GM19452 (cell line): ENCODE results near the gene MSRB3.

Experiments used
- ATAC-seq: cut with Tn5 transposase; IDR thresholded peaks from one replicate; pipeline ENCODE4 v1.9.1; 2021; ENCODE audit not compliant: unreplicated experiment

The MSRB3 gene

DNA sequence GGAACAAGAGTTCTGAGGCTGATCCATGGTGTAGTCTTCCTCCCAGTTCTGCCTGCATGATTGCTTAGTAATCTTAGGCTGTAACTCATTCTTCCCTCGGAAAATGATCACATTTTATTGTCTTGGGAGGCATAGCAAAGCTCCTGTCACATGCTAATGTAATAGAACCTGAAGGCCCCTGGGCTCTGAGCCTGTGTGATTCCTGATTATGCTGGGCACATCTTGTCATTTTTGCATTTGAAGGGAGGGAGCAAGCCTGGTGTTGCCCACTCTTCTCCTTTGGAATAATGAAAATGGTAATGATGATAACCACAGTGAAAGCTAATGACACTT is 215.4 kb downstream of the MSRB3 start:
- no peak for ATAC-seq

DNA sequence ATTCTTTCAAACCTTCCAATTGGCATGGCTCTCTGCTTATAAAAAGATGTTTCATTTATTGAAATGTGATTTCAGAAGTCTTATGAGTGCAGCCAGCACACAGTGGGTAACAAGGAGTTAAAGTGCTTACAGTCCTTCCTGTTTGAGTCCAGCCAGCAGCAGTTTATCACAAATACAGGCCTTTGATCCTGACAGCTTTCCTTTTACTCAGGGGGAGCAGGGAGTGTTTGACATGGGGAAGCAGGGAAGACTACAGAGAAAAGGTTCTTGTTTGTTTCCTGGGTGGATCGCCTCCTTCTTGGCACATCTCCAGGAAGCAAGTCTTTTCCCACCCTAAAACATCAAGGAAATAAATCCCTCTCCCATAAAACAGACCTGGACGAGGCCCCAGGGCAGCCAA is 216.1 kb downstream of the MSRB3 start:
- ATAC-seq: no peak

DNA sequence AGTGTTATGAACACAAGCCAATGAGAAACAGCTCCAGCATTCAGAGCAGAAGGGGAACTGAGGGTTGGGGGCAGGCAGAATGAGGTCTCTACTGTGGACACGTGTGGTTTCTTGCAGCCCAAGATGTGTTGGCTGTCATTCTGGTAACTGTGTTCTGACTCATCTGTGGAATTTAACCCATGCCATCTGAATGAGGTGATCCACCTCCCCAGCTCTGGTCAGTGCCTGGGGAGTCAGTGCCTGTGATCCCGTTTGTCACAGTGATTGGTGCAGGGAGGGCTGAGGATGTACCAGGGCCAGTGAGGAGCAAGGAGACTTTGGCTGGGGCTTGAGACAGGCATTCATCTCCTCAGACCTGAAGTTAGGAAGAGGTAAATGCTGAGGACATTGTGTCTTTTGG is 216.8 kb downstream of the MSRB3 start:
- ATAC-seq: no peak

DNA sequence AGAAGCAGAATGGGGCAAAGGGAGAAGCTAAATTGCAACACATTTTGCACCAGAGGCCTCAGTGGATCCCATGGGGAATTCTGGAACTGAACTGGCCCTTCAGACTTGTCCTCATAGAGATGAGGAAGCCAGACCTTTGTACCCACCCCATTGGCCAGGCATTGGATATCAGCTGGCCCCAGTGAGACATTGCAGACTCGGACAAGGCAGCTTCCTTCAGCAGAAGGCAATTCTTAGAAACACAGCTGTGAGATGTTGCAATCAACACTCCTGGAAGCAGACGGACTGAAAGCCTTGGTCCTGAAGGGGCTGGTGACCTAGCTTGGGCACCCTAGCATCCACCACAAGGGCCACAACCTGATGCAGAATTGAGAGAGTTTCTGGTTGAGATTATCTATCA is 218.1 kb downstream of the MSRB3 start:
- ATAC-seq: no peak

DNA sequence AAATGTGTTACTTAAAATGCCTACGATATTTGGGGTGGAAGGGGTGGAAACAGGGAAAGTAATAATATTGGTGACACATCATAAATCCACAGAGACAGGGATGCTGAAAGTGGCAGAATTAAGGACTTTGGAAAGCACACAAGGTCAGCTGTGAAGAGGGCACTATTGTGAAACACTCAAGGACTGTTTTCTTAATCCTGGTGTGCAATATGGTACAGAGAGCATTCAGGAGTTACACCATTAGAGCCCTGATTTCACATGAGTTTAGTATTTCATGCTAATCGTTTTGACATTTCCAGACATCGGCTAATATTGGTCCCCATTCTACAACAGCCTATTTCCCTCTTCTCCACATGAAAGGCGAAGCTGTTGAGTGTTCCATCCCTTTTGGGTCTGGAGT is 219.2 kb downstream of the MSRB3 start:
- no peak for ATAC-seq

DNA sequence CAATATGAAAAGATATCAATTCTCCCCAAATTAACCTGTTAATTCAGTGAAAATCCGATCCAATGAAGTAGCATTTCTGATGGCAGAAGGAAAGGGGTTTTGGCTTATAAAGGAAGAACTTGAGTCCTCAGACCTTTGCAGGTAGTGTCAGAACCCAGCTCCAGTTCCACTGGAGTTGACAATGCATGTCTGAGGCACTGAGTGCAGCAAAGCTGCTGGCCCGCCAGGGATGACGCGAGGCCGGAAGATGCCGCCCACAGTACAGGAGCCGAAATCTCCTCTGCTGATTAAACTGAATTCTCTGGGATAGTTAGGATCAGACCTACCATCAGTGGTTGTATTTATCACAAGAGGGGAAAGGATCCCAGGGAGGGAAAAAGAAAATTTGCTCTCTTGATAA is 220.7 kb downstream of the MSRB3 start:
- ATAC-seq: no peak

DNA sequence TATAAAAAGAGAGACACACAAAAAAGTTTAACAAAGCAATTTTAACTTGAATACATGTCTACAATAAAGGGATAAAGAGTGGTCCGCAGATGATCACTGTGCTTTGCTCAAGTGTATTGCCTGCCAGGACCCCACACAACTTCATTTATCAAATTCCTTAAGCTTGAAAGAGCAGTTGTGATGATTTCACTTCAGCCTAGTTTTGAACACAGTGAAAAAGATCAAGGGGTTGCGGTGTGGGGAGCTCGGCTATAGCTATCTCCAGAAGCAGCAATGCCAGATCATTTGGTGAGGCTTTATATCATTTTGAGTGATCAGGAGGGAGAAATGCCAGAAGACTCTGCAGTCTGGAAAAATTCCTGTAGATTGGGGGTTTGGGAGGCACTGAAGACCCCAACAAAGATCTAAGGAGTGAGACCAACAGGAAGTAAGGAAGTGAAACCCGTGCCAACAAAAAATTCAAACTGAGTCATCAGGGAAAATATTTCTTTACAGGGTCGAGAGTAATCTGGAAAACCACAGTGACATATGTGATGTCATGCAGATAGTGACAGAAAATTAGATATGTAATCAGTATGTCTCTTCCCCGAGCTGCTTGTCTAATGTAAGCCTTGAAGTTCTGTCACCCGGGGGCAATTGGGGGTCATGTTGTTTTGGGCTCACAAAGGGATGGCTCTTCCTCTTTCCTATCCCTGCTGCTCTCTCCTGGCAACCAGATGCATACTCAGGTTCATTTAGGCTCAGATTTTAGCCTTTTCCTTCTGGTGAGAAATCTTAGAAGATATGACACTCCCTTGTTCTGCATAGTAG is 221.8 kb downstream of the MSRB3 start:
- no peak for ATAC-seq

DNA sequence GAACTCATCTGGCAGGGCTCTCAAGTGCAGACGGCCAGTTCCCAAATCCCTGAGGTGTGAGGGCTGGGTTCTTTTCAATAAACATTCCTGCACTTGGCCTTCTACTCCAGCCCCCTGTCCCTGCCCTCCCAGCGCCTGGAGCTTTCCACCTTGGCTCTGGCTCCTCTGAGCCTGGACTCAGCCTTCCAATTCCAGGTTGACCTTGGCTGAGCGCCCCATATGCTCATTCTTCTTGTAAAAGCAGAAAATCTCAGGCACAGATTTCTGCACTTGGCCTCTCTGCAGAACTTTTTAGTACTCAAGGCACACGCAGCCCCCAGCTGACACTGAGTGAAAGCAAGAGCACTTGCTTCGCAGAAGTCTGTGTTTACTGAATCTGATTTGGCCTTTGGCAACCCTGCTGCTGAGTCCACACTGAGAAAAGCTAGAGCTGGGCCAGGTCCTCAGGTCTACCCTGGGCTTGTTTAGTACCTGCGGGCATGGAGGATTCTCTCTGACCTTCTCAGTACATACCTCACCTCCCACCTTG is 222.7 kb downstream of the MSRB3 start:
- ATAC-seq: no peak

DNA sequence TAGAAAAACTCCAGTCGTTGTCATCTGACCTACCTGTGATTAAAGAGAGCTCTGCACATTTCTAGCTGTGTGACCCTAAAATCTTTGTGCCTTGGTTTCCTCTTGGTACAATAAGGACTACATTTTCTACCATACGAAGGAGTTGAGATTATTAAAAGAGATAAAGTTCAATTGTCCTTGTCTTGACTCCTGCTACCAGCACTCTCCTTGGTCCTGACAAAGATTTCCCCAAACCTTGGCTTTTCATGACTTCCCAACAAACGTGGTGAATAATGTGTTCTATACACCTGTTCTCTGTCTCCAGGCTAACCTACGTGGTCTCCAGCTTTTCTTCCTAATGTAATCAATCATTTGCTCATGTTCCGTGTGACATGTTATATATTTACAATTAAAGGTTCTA is 223.5 kb downstream of the MSRB3 start:
- ATAC-seq: no peak

DNA sequence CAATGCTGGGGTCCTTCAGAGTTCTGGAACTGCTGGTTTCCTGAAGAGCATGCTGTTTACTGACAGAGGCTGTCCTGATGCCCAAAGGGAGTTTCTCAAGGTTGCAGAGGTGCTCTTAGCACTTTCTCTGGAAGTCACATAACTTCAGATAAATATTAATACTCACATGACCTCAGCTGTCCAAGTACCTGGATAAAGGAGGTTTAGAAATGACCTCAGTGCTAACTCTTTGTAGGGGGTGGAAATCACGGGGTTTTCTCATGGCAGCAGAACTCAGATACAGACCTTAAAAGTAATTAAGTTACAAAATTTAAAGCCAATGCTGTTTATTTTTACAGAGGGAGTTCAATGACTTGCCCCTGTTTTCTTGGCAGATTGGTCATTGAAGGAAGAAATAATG is 225.9 kb downstream of the MSRB3 start:
- ATAC-seq: no peak

DNA sequence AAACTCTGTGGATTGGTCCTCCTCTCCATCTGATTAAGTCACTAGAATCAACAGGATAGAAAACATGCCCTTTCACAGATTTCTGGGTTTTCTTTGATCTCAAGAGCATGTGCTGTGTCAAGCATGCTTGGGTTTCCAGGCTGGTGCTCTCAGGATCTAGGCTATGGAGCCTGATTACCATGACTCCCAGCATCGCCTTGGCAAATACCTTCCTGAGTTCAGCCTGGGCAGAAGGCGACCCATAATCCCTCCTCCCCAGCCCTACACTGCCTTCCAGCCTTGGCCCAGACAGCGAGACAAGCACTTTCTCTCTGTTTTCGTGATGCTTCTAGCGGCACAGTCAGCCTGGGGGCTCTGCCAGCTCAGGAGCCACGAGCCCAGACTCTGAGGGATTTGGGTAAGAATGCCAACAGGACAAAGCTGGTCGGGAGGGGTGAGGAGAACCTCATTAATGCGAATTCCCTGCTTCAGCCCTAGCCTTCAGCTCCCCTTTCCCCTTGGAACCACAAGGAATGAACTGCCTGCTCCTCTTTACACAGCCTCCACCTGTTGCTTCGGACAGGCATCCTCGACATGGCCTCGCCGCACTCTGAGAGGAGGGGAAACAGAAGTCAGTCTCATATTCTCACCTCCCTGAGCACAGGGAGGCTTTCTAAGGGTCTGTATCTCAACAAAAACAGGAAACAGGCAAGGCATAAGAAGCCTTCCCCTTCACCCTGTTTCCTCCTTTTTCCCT is 227.1 kb downstream of the MSRB3 start:
- ATAC-seq: no peak

DNA sequence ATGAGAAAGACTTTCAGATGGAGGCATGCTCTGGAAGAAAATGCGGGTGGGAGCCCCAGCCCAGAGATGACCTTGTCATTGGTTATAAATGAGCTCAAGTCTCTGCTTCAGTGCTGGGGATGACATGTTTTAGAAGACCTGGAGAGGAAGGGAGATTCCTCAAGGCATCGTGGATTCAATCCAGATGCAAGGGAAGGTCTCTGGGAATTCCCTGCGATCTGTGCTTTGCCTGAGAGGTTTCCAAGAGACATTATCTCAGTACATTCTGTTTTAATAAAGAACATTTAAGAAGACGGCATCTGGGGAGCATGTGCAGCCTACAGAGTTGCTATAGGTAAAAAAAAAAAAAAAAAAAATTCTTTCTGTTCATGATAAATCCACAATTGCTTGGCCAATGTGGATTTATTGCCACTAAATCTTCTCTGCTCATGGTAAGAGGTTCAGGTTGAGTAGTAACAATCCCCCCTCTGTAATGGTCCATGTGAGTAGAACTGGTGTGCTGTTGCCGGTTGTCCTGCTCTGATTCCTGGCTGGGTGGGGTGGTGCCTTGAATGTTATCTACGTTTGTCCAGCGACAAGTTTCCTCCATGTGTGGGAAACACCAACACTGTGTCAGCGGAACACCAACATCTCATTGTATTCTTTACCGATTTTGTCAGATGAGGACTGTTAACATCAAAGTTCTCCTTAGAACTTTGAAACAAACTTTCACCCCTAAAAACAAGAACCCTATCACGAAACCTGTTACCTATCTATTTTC is 230.0 kb downstream of the MSRB3 start:
- ATAC-seq: no peak

DNA sequence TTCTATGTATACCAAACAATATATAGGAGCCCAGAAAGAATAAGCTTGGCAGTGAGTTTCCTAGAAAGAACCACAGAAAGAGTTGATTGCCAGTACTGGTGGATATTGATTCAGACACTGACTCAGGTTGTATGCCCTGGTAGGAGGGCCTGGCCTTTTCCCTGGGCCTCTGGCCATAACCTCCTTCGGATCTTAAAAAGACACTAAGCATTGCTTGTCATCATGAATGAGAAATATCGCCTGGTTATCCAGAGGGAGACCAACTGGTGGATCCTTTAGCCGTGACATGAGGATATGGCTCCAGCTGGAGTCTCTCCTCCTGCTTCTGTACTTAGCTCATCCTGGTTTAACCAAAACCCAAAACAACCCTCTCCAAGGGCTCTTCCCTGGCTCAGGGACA is 231.5 kb downstream of the MSRB3 start:
- no peak for ATAC-seq

DNA sequence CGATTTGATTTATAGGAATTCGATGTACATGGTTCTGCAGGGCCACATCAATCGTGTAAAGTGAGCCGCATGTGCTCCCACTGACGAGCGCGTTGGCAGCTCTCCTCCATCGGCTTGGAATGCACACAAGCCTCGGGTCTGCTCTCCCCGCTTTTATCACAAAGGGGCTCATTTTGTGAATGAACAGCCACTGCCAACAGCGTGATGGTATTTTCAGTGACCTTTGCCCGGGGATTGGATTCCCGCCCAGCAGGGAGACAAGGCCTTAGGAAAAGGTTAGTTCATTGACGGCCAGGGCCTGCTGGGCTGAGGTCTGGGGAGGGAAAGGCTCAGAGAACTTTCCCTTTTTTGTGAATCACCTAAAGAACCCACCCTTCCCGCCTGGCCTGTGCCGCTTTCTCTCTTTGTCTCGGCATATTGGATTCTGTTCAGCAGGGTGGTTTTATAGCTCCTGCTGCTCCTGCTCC is 232.1 kb downstream of the MSRB3 start:
- no peak for ATAC-seq

DNA sequence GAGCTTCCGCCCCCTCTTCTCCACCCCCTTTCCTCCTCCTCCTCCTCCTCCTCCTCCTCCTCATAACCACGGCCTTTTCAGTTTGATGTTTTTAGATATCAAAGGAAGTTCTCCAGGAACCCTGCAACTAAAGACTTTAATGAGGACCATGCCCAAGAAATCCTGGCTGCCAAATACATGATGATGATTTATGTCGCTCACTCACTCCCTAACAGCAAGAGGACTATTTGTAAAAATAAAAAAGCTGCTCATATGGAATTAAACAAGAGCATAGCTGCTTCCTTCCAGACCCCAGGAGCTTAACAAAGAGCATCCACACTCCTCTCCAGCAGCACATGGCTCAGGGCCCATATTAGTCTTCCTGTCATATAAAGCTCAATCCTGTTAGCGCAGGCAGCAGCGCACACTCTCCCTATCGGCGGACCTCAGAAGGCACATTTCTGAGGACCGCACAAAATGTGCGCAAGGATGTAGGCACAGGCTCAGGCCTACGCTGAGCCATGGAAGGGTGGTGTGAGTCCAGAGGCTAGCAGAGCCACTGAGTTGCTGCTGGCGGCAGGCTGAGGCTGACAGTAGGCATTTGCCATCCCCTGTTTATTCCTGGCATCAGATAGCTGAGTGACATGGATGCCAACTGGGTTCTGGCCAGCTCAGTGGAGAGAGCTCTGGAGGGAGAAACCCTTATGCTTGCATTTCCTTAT is 232.8 kb downstream of the MSRB3 start:
- ATAC-seq: no peak

DNA sequence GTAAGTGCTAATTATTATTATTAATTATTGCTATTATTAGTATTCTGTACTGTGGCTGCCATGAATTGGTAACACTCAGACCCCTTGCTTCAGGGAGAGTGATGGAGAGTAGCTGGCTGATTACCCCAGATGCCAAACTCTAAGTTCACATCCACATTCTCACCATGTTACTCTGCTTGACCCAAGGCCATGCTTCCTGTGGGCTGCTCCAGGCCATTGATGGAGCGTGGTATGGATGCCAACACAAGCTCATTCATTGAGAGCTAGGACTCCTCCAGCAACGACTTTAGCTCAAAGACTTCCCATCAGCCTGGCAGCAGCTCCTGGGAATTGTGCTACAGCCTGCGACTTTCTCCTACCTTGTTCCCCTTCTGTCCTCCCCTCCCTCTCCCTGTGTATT is 233.4 kb downstream of the MSRB3 start:
- no peak for ATAC-seq
